Peyer's patch (tissue), 4 donors: Measurements from ENCODE around the gene GDF11. TPM values are rescaled to one million over a fixed set of nuclear protein-coding genes. Genes with fewer than 3 reads are reported as not detected.

Source experiments
- DNase-seq, 3 donors: peaks; one replicate each; pipeline ENCODE4 v3.0.0-alpha.2; 2017 to 2019
- H3K27ac ChIP-seq, 4 donors: fragments of 200-600 bp; sonication (generic); one replicate each; pipeline ENCODE4 v1.5.1; 2016 to 2019
- H3K27me3 ChIP-seq, 2 donors: fragments of 200-600 bp; sonication (generic); one replicate each; pipeline ENCODE4 v1.5.1; 2019
- H3K36me3 ChIP-seq, 3 donors: fragments of 200-600 bp; sonication (generic); one replicate each; pipeline ENCODE4 v1.5.1; 2016 to 2019
- H3K4me1 ChIP-seq, 4 donors: fragments of 200-600 bp; sonication (generic); one replicate each; pipeline ENCODE4 v1.5.1; 2016 to 2019
- H3K4me3 ChIP-seq, 4 donors: fragments of 200-600 bp; sonication (generic); 1 replicate in 3 of 4; 2 replicates in 1 of 4; pipeline ENCODE4 v1.5.1; 2016 to 2019; ENCODE audit warnings: mild to moderate bottlenecking in 1 of 4
- H3K9me3 ChIP-seq, 4 donors: fragments of 200-600 bp; sonication (generic); one replicate each; pipeline ENCODE4 v1.5.1; 2016 to 2019; ENCODE audit warnings: mild to moderate bottlenecking in 1 of 4
- POLR2A ChIP-seq, 2 donors: fragments of 450-650 bp; IDR thresholded peaks; one replicate each; pipeline ENCODE4 v1.5.1; 2017; ENCODE audit warnings: antibody characterized with exemption in 2 of 2, mild to moderate bottlenecking in 2 of 2, moderate library complexity in 2 of 2
- total RNA-seq, 4 donors: library from RNA; depleted of rRNA; stranded (reverse); fragments of >200 nt; gene quantifications; one replicate each; pipeline ENCODE4 v1.1.0, GENCODE V29; 2016
- TF ChIP-seq, protein P1 (sequence below), 6 experiments: fragments of 450-650 bp in 4 of 6; fragments of 200-600 bp in 2 of 6; sonication (generic) in 1 of 6; IDR thresholded peaks; one replicate each; pipeline ENCODE4 v1.5.1; 2017 to 2019; ENCODE audit warnings: antibody characterized with exemption in 6 of 6, mild to moderate bottlenecking in 3 of 6, moderate library complexity in 1 of 6

Gene GDF11
- total RNA-seq, 4 donors from 2014 or later: 0.35 to 14.9 (median 1.1) TPM

DNA sequence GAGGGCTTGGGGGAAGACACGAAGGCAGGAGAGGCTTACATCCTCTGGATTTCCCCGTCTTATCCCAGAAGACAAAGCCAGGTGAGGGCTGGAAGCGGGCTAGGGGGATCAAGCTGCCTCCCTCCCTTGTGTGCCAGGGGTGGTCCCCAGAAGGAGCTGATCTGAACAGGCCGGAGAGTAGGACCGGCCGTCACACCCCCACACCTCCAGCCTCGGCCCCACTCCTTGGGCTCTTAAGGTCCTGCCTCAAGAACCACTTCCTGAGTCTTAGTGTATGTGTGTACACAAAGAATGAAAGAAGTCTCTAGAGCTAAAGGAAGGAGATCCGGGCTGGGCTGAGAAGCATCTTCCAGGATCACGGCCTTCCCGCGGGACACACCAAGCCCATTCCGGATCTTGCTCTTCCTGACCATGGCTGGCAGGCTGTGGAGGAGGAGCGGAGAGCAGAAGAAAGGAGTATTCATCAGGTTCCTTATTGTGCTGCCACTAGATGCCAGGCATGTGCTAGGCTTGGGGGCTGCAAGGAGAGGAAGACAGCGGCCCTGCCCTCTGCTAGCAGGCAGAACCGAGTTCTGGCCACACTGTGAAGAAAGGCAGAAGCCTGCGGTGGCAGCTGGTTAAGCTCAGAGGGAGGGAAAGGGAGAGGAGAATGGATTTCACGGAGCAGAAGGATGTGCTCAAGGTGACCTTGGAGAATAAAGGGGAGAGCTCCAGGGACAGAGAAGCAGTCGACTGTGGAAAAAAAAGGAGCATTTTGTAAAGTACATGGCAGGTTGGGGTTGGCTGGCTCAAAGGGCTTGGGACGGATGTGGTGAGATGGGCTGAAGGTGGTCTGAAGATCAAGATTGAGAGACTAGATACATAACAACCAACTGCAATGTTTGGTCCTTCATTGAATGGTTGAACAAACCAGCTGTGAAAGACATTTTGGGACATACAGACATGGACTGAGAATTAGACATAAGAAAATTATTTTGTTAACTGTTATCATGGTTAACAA, 12.8 kb upstream of the GDF11 start:
- Histone ChIP-seq H3K36me3 (peaks cover 0 to 18% (median 0%) of the 10 kb centered on the region in 3 donors), H3K4me1 (peaks cover 3 to 40% (median 15%) of the 10 kb centered on the region in 4 donors), H3K27me3 (no peaks in the 10 kb centered on the region), H3K27ac (peak overlapping the region; percentile 94 to 99 (median 98)), H3K9me3 (no peaks in the 10 kb centered on the region), H3K4me3 (peak overlapping the region; percentile 89 to 96 (median 94))
- TF ChIP-seq, protein P1, sequence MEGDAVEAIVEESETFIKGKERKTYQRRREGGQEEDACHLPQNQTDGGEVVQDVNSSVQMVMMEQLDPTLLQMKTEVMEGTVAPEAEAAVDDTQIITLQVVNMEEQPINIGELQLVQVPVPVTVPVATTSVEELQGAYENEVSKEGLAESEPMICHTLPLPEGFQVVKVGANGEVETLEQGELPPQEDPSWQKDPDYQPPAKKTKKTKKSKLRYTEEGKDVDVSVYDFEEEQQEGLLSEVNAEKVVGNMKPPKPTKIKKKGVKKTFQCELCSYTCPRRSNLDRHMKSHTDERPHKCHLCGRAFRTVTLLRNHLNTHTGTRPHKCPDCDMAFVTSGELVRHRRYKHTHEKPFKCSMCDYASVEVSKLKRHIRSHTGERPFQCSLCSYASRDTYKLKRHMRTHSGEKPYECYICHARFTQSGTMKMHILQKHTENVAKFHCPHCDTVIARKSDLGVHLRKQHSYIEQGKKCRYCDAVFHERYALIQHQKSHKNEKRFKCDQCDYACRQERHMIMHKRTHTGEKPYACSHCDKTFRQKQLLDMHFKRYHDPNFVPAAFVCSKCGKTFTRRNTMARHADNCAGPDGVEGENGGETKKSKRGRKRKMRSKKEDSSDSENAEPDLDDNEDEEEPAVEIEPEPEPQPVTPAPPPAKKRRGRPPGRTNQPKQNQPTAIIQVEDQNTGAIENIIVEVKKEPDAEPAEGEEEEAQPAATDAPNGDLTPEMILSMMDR (IDR thresholded peaks at IDR 0.05): no peak
- no peak for TF ChIP-seq POLR2A (IDR thresholded peaks at IDR 0.05)
- peak in 2 of 3 donors; percentile 56 to 71 for DNase-seq

DNA sequence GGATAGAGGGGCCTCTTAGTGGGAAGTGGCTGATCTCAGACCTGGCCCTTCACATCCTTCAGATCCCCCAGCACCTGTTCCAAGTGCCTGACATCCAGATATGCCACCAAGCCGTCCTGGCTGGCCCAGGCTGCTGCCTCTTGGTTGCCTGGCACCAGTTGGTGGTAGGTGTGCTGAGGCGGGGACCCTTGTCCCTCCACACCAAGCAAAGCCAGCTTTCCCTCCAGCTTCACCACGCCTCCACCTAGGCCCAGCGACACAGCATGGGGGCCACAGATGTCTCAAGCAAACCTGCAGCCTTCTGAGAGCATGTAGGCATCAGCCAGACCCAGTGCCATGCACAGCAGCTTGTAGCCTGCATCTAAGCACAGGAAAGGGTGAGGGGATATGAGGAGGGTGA, 10.6 kb upstream of the GDF11 start:
- peak in 1 of 3 donors; percentile 39 for DNase-seq
- H3K27ac ChIP-seq: no peak overlapping the region
- peaks cover 0 to 18% (median 8%) of the 10 kb centered on the region in 4 donors for H3K4me1 ChIP-seq

DNA sequence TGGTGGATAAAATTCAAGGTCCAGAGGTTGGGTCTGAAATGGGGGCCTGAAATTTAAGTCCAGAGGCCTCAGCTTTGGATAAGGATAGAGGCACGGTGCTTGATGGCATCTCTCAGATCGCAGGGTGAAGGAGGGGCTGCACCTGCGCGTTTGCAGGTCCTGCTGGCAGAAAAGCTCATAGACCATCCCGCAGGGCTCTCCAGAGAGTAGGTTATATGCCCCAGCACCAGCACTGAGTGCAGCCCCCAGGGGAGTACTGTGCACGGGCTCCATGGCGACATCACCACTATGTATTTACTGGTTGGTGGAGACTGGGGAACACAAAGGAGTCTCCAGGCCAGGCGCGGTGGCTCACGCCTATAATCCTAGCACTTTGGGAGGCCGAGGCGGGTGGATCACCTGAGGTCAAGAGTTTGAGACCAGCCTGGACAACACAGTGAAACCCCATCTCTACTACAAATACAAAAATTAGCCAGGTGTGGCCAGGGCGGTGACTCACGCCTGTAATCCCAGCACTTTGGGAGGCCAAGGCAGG, 9.8 kb upstream of the GDF11 start:
- Histone ChIP-seq H3K27ac (no peak overlapping the region), H3K4me3 (no peak overlapping the region), H3K4me1 (peaks cover 0 to 19% (median 12%) of the 10 kb centered on the region in 4 donors), H3K27me3 (no peaks in the 10 kb centered on the region), H3K9me3 (no peaks in the 10 kb centered on the region), H3K36me3 (no peaks in the 10 kb centered on the region)
- TF ChIP-seq POLR2A (IDR thresholded peaks at IDR 0.05): no peak
- TF ChIP-seq, protein P1 (IDR thresholded peaks at IDR 0.05): no peak
- DNase-seq: no peak

More for the DNA sequence above, 10.6 kb upstream of the GDF11 start:
- H3K27me3 ChIP-seq: no peaks in the 10 kb centered on the region
- no peaks in the 10 kb centered on the region for H3K36me3 ChIP-seq
- TF ChIP-seq POLR2A (IDR thresholded peaks at IDR 0.05): no peak
- TF ChIP-seq, protein P1 (IDR thresholded peaks at IDR 0.05): no peak
- no peaks in the 10 kb centered on the region for H3K9me3 ChIP-seq
- no peak overlapping the region for H3K4me3 ChIP-seq

DNA sequence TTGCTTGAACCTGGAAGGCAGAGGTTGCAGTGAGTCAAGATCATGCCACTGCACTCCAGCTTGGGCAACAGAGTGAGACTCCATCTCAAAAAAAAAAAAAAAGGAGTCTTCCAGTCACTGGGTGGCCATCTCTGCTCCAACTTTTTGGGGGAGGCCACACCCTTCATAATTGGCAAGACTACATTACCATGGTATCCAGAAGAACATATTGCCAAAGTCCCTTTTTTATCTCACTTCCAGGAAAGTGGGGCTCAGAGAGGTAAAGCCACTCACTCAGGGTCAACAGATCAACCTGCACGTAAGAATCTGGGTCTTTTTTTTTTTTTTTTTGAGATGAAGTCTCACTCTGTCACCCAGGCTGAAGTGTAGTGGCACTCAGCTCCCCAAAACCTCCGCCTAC, 9.1 kb upstream of the GDF11 start:
- H3K27me3 ChIP-seq: no peaks in the 10 kb centered on the region
- no peak overlapping the region for H3K27ac ChIP-seq
- H3K36me3 ChIP-seq: no peaks in the 10 kb centered on the region
- H3K9me3 ChIP-seq: no peaks in the 10 kb centered on the region
- H3K4me1 ChIP-seq: peaks cover 0 to 22% (median 12%) of the 10 kb centered on the region in 4 donors
- no peak overlapping the region for H3K4me3 ChIP-seq
- peak in 1 of 3 donors; percentile 43 for DNase-seq
- TF ChIP-seq POLR2A (IDR thresholded peaks at IDR 0.05): no peak
- TF ChIP-seq, protein P1 (IDR thresholded peaks at IDR 0.05): no peak

DNA sequence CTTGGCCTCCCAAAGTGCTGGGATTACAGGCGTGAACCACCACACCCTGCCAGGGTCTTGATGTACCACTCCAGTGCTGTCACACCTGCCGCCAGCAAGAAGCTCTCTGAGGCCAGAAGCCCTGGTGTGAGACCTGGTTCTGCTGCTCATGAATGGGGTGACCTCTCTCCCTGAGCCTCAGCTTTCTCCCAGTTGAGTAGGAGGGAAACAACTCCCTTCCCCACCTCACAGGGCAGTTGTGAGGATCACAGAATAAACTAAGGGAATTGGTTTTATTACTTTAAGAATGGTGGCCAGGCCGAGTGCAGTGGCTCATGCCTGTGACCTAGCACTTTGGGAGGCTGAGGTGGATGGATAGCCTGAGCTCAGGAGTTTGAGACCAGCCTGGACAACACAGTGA, 8.3 kb upstream of the GDF11 start:
- H3K27me3 ChIP-seq: no peaks in the 10 kb centered on the region
- no peak for TF ChIP-seq POLR2A (IDR thresholded peaks at IDR 0.05)
- TF ChIP-seq, protein P1 (IDR thresholded peaks at IDR 0.05): no peak
- no peaks in the 10 kb centered on the region for H3K36me3 ChIP-seq
- DNase-seq: peak in 1 of 3 donors; percentile 26
- H3K4me3 ChIP-seq: no peak overlapping the region
- no peaks in the 10 kb centered on the region for H3K9me3 ChIP-seq
- peaks cover 0 to 22% (median 12%) of the 10 kb centered on the region in 4 donors for H3K4me1 ChIP-seq
- no peak overlapping the region for H3K27ac ChIP-seq
